Kidney glomerular epithelial cell (primary cell): Measurements from ENCODE around the gene ARHGAP44.
A peak's percentile ranks its signal among the peaks of the same experiment; 100 is the strongest.

Experiments used
- DNase-seq: peaks from one replicate; lab custom pipeline; 2025; lab: John Stamatoyannopoulos, UW

ARHGAP44 gene

GRCh38 chr17:12789481-12790248, at the start of gene ARHGAP44:
ARHGAP44 (plus strand) TSS chr17:12789498; CDS start chr17:12789839, 341 bp downstream.
- peak; percentile 32 for DNase-seq

- no peak for DNase-seq
Measured at GRCh38 chr17:12739500-12739899, 49.8 kb upstream of the ARHGAP44 start.

DNA sequence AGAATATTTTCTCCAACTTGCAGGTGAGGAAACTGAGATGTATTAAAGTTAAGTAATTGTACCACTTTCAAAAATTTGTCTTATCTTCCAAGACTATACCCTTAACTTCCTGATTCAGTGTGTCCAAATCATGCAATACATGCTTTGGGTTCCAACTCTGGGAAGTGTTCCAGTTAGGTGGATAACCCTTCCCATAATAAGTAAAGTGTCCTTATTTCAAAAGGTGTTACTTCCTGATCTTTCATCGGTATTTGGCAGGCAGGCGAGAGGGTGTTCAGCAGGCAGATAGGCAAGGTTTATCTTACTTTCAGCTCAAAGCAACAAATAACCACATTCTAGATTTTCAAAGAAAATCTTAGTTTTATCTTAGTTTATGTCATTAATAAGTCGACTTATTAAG, 46.3 kb upstream of the ARHGAP44 start:
- DNase-seq, result no peak

DNA sequence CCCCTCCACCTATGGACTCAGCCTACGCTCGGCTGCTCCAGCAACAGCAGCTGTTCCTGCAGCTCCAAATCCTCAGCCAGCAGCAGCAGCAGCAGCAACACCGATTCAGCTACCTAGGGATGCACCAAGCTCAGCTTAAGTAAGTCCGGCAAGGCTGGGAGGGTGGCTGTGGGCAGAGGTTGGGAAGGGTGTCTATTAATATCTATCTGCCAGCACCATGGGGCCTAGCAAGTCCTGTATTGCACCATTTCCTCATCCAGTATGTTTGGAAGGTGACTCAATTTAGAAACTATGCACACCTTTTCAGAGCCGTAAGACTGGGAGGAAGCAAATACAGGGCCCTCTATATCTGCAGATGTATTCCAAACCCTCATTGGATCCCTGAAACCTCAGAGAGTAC, 45.0 kb upstream of the ARHGAP44 start:
- DNase-seq, result no peak

DNA sequence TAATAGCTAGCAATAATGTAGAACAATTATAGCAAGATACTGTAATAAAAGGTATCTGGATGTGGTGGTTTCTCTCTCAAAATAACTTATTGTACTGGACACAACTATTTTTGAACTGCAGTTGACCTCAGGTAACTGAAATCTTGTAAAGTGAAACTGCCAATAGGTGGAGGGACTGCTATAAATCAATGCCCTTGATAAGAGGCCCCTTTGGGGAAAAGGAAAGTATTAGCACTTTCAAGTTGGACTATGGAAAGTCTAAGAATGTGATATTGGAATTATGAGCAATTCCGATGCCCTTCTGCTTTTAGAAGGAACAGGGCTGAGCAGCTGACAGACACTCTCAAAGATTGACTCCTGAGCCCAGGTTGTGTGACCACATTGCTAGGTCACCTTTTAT, 44.5 kb upstream of the ARHGAP44 start:
- no peak for DNase-seq

GRCh38 chr17:12745486-12745885, 43.8 kb upstream of the ARHGAP44 start:
- no peak for DNase-seq

DNA sequence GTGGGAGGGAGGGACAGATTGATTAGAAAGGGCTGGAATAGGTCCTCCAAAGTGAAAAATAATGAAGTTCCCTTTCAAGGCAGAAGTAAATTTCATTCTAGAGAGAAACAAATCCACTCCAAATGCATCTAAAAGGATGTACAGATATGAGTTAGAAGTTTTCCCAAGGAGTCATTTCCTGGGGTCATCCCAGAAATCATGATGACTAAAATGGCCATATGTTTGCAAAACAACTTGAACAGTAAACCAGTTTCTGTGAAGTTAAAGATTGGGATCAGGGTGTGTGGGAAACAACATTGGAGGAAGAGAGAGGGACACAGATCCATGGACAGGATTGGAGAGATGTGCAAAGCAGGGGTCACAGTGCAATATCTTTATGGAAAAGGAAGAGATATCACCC, 32.5 kb upstream of the ARHGAP44 start:
- DNase-seq, result no peak

- DNase-seq, result no peak
Measured at GRCh38 chr17:12759090-12759489, 30.2 kb upstream of the ARHGAP44 start.

GRCh38 chr17:12765548-12765947, 23.8 kb upstream of the ARHGAP44 start:
- peak; percentile 52 for DNase-seq

- no peak for DNase-seq
Measured at GRCh38 chr17:12768255-12768654, 21.0 kb upstream of the ARHGAP44 start.

GRCh38 chr17:12769981-12770380, 19.3 kb upstream of the ARHGAP44 start:
- DNase-seq, result no peak

DNA sequence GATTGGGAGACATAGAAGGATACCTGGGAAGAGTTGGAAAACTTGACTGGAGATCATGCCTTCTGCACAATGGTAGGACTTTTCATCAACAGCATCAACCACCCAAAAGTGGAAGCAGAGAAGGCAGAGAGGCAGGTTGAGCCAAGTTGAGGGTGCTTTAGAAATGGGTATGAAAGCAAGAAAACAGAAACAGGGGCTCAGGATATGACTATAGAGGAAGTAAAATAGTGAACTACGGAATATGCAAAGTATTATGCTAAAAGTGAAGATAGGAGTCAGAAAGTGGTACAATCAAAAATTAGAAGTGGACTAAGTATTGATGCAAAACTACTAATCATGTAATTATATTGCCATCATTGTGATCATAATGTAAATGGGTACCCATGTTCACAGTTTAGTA, 16.1 kb upstream of the ARHGAP44 start:
- DNase-seq, result no peak

DNA sequence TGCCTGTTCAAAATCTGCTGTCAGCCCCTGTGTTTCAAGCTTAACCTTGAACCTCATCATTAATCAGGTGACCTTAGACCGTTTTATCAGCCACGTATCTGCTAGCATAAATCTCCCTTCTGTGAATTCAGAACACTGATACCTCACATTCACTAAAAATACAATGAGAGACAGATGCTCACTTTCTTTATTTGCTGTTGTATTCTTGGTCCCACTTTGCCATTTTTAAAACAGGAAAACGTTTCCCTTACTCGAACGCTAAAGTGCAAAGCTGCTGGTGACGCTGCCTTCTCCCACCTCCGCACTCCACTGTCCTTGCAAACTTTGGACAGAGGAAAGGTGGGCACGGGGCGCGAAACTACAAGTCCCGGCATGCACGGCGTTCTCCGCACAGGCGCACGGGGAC, 220 bp upstream of the ARHGAP44 start:
- no peak for DNase-seq

DNA sequence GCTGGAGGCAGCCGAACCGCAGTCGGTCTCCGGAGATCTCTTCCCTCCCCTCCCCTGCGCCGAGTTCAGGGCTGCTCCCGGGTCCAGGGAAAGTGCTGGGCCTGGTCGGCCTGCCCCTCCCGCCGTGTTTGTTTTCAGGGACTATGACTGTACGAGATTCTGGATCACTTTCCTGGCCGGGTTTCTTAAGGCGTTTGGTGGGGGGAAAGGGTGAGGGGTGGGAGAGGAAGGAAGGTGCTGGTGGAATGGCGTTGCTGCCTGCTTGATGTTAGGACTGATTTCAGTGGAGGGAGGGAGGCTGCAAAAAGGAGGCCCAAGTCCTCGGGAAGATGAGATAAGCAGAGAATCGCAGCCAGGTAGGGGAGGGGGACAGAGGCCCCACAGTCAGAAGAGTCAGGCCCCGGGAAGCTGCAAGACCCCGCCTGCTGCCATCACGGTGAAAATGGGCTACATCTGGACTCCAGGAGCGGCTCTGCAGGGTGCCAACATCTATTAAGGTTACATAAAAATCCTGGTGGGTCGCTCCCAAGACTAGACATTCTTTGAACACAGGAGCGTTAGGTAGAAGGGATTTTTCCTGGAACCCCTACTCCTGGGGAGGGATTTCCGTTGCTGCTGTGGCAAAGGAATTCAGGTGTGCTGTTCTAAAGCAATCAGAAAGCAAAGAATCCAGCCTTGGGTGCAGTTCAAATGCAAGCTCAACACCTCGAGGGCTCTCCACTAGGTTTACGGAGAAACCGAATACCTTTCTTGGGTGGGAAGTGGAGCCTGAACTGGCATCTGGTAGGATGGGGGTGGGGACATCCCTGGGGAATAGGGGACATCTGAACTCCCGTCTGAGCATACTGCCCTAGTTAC, 1.2 kb downstream of the ARHGAP44 start:
- DNase-seq, result no peak

- no peak for DNase-seq
Measured at GRCh38 chr17:12794919-12795532, 5.7 kb downstream of the ARHGAP44 start.

DNA sequence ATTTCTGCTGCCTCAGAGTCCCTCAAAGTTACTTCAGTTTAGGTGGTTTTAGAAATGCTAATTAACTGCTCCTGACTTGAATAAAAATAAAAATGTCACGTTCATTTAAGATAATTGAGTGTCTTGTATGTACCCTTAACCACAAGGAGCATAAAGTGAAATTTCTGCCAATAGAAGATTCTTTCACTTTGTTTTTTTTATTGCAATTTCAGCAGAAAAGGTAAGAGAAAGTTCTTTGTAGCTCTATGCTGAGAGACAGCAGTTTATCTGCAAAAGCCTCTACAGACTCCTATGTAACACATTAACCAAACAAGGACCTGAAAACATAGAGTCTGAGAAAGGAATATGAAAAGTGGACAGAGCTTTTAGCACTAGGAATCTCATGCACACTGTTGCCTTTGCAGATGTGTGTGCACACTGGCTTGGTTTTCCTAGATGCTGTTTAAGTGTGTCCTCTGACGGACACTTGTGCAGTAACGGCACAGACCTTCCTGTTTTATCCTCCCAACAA, 11.6 kb downstream of the ARHGAP44 start:
- no peak for DNase-seq

DNA sequence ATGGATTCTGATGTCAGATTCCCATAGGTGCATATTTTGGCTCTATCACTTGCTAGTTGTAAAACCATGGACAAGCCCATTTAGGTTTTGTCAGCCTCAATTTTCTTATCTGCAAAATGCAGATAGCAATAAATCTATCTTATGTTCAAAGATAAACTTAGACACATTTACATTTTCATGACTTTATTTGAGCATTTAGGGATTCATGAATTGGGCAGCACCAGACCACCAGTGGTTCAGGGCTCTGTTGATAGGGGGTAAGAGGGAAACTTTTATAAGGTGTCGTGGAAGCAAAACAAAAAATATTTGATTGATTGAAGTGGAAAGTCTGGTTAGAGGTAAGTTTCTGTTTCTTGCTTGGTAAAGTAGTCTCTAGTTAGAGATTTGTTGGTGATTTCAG, 17.3 kb downstream of the ARHGAP44 start:
- DNase-seq, result no peak

GRCh38 chr17:12808723-12809122, 19.4 kb downstream of the ARHGAP44 start:
- DNase-seq, result no peak

DNA sequence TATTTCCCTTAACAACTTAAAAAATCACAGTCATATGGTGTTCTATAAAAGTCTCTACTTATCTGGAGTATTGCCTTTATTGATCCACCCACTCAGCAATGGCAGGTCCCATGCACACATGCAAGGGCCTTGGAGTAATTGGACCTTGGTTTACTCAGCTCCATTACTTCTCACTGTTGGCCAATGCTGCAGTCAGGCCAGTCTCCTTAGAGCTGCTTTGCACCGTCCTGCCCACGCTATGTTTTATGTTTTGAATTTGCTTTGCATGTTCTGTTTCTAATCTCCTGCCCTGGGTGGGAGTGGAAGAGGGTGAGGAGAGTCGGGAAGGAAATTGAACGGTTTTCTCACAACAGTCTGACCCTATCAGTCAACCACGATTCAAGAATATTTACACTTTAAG, 23.6 kb downstream of the ARHGAP44 start:
- no peak for DNase-seq

GRCh38 chr17:12813664-12814063, 24.4 kb downstream of the ARHGAP44 start:
- no peak for DNase-seq

- DNase-seq, result no peak
Measured at GRCh38 chr17:12814718-12815117, 25.4 kb downstream of the ARHGAP44 start.

- DNase-seq, result no peak
Measured at GRCh38 chr17:12815642-12816141, 26.4 kb downstream of the ARHGAP44 start.
